HepG2 (cell line): ENCODE results near the gene DNAJB2. TPM values are rescaled to one million over a fixed set of nuclear protein-coding genes. Genes with fewer than 3 reads are reported as not detected.

Experiments used
- ATF7-NPFF ChIP-seq: sonication (generic); formaldehyde crosslinking; IDR thresholded peaks from 2 replicates; pipeline ENCODE4 v1.8.1; 2023; ENCODE audit warnings: mild to moderate bottlenecking, low read depth, missing genetic modification reagents, moderate library complexity
- CREB3 ChIP-seq: sonication (generic); formaldehyde crosslinking; IDR thresholded peaks from 2 replicates; pipeline ENCODE4 v1.5.0; 2020; ENCODE audit warnings: missing genetic modification reagents
- ELK4 ChIP-seq: sonication (generic); formaldehyde crosslinking; IDR thresholded peaks from 2 replicates; pipeline ENCODE4 v1.9.0; 2021; ENCODE audit warnings: missing genetic modification reagents, borderline replicate concordance
- ETV6 ChIP-seq: sonication (generic); formaldehyde crosslinking; conservative IDR thresholded peaks from 2 replicates; pipeline ENCODE4 v1.4.0; 2020; ENCODE audit warnings: missing genetic modification reagents
- GPN1 ChIP-seq: sonication (generic); formaldehyde crosslinking; IDR thresholded peaks from 2 replicates; pipeline ENCODE4 v1.5.1; 2020; ENCODE audit warnings: missing genetic modification reagents, borderline replicate concordance
- HBP1 ChIP-seq: IDR thresholded peaks from 2 replicates; pipeline ENCODE4 v1.6.1; 2016; ENCODE audit warnings: low read depth, control low read depth
- HIC2 ChIP-seq: sonication (generic); formaldehyde crosslinking; IDR thresholded peaks from 2 replicates; pipeline ENCODE4 v1.9.0; 2022; ENCODE audit warnings: low read depth, missing genetic modification reagents
- HNRNPH1 ChIP-seq: fragments of 200-400 bp; formaldehyde crosslinking; optimal IDR thresholded peaks from 2 replicates; pipeline ENCODE3; 2017; ENCODE audit warnings: mild to moderate bottlenecking, low read depth, low read length
- HNRNPUL1 ChIP-seq: fragments of 200-400 bp; formaldehyde crosslinking; IDR thresholded peaks from 2 replicates; pipeline ENCODE4 v1.6.1; 2017; ENCODE audit warnings: low read depth, mild to moderate bottlenecking, low read length, moderate library complexity
- IKZF1 ChIP-seq: fragments of 450-650 bp; IDR thresholded peaks from 2 replicates; pipeline ENCODE4 v1.7.1; 2016
- MBD4 ChIP-seq: IDR thresholded peaks from 2 replicates; pipeline ENCODE4 v1.6.1; 2012; ENCODE audit warnings: low read length, inconsistent platforms, borderline replicate concordance
- MXD3 ChIP-seq: IDR thresholded peaks from 2 replicates; pipeline ENCODE4 v1.6.1; 2016; ENCODE audit warnings: mild to moderate bottlenecking, missing biosample characterization, missing genetic modification reagents
- NR2F1 ChIP-seq, 2 experiments: fragments of 450-650 bp in 1 of 2; formaldehyde crosslinking in 1 of 2; IDR thresholded peaks; 2 replicates each; pipeline versions ENCODE4 v1.5.0 to v1.6.1; 2016 to 2020; ENCODE audit warnings: mild to moderate bottlenecking in 1 of 2, missing compliant biosample characterization in 1 of 2, missing genetic modification reagents in 1 of 2, moderate library complexity in 1 of 2
- NR2F6 ChIP-seq, 2 experiments: IDR thresholded peaks; 2 replicates each; pipeline ENCODE4 v1.6.1; 2016; ENCODE audit warnings: antibody characterized with exemption in 1 of 2, mild to moderate bottlenecking in 1 of 2
- RFX1 ChIP-seq: fragments of 450-650 bp; IDR thresholded peaks from 2 replicates; pipeline ENCODE4 v1.6.1; 2017
- ZBTB46 ChIP-seq: sonication (generic); formaldehyde crosslinking; IDR thresholded peaks from 2 replicates; pipeline ENCODE4 v1.4.0; 2020; ENCODE audit warnings: mild to moderate bottlenecking, missing genetic modification reagents, borderline replicate concordance
- ZNF510 ChIP-seq: sonication (generic); formaldehyde crosslinking; IDR thresholded peaks from 2 replicates; pipeline ENCODE4 v1.4.0; 2020; ENCODE audit warnings: low read depth, mild to moderate bottlenecking, missing genetic modification reagents
- ZNF556 ChIP-seq: sonication (generic); formaldehyde crosslinking; IDR thresholded peaks from 2 replicates; pipeline ENCODE4 v1.4.0; 2020; ENCODE audit warnings: mild to moderate bottlenecking, missing genetic modification reagents, borderline replicate concordance
- ZNF879 ChIP-seq: sonication (generic); formaldehyde crosslinking; IDR thresholded peaks from 2 replicates; pipeline ENCODE4 v1.8.1; 2023; ENCODE audit warnings: missing genetic modification reagents
- ZSCAN20 ChIP-seq: sonication (generic); formaldehyde crosslinking; IDR thresholded peaks from 2 replicates; pipeline ENCODE4 v1.4.0; 2020; ENCODE audit warnings: missing genetic modification reagents, mild to moderate bottlenecking, borderline replicate concordance
- polyA plus RNA-seq, 8 experiments: library from polyadenylated mRNA; depleted of rRNA in 3 of 8; stranded (reverse) in 7 of 8; unstranded in 1 of 8; fragments of >200 nt; fragmentation: Illumina TruSeq in 4 of 8; extraction: Trizol in 4 of 8; gene quantifications; 2 replicates each; pipeline versions ENCODE4 v1.2.1 to v1.2.3, GENCODE V29; 2011 to 2016; ENCODE audit warnings: low read depth in 4 of 8, missing spikeins in 1 of 8, mixed read lengths in 1 of 8; ENCODE audit not compliant: insufficient read depth in 1 of 8
- total RNA-seq, 5 experiments: library from RNA; depleted of rRNA; stranded (reverse); fragments of >200 nt; fragmentation: Illumina TruSeq; extraction: Trizol; gene quantifications; 2 replicates each; pipeline ENCODE4 v1.2.3, GENCODE V29; 2016; ENCODE audit warnings: low read depth in 1 of 5

The DNAJB2 gene
- total and polyA plus RNA-seq, 2 of the 13 experiments (the other 11 are each of a cell fraction or from before 2014, with no cell fraction given), result 21.3 to 31.1 TPM

GRCh38 chr2:219249203-219249980 is 29.8 kb upstream of the DNAJB2 start (continued):
- TF ChIP-seq ELK4 (CRISPR knock-in tag) (no peak), ZNF556 (peak; percentile 91), HBP1 (no peak; the same call in 1 of the 2 replicates), ZNF879 (no peak), IKZF1 (no peak), NR2F6 (IDR thresholded peaks at IDR 0.05) (peak; percentile 28; the same call in 1 of the 2 replicates), NR2F6 (CRISPR knock-in tag; IDR thresholded peaks at IDR 0.05) (peak; percentile 30; the same call in 1 of the 2 replicates), HIC2 (CRISPR knock-in tag) (peak; percentile 97), MXD3 (CRISPR knock-in tag) (no peak), HNRNPH1 (no peak), CREB3 (CRISPR knock-in tag) (no peak), ZSCAN20 (CRISPR knock-in tag) (no peak), ETV6 (CRISPR knock-in tag) (no peak), ATF7-NPFF (peak; percentile 89), HNRNPUL1 (peak; percentile 90; the same call in 1 of the 2 replicates), RFX1 (no peak), ZBTB46 (CRISPR knock-in tag) (no peak), GPN1 (CRISPR knock-in tag) (no peak), MBD4 (no peak), NR2F1 (CRISPR knock-in tag; IDR thresholded peaks at IDR 0.05) (no peak), ZNF510 (no peak)
